HG03342 (cell line): ENCODE measurements around the gene SAP25.
A peak's percentile ranks its signal among the peaks of the same experiment; 100 is the strongest.

Source experiments
- ATAC-seq: cut with Tn5 transposase; IDR thresholded peaks from one replicate; pipeline ENCODE4 v1.9.1; 2021; ENCODE audit warnings: mild to moderate bottlenecking, moderate library complexity; ENCODE audit not compliant: unreplicated experiment

The SAP25 gene

DNA sequence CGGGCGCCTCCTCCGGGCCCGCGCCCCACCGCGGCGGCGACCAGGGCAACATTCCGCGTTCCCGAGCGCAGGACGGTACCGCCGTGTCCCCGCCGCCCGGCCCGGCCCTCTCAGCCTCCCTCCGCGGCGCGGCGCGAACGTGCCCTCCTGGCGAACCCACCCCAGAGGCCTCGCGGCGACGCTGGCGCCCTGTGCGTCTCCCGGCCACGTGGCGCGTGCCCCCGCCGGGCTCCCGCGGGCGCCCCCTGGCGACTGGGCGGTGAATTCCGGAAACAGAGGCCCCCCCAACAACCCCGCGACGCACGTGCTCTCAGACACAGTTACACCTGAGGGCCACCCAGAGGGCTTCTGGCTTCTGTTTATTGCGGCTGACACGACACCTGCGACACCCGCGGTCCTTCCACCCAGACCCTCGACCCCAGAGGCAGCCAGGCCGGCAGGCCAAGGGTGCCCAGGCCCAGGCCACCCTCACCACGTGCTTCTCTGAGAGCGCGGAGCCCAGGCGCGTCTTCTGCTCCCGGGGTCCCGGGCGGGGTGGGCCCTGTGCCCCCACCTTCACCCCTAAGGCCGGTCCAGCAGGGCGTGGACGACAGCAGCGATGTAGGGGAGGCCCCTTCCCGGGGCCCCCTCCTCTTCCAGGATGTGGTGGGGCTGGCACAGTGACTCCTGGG, at the start of gene SAP25:
Gene SAP25 (minus strand): TSS at position 210 of the 671 bp plus-strand sequence. CDS start 158 bp downstream, at position 52.
- no peak for ATAC-seq

GRCh38 chr7:100621554-100621953, 47.9 kb upstream of the SAP25 start:
- ATAC-seq, result no peak

GRCh38 chr7:100620804-100621203, 47.1 kb upstream of the SAP25 start:
- no peak for ATAC-seq

DNA sequence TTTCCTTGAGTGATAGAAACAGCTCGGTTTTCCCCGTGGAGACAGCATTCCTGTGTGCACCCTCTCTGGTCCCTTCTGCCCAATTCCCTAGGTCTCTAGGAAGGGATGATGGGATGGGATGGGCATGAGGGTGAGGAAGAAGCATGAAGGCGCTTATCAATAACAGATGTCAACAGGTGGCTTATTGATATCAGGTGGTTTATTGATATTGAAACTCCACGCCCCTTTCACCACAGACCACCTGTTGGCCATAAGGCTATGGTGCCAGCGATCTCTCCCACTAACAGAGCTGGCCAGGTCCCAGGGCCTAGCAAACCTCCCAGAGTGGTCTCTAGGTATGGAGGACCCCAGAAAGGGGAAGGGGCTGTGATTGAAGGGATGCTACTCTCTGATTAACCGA, 46.5 kb upstream of the SAP25 start:
- ATAC-seq, result no peak

DNA sequence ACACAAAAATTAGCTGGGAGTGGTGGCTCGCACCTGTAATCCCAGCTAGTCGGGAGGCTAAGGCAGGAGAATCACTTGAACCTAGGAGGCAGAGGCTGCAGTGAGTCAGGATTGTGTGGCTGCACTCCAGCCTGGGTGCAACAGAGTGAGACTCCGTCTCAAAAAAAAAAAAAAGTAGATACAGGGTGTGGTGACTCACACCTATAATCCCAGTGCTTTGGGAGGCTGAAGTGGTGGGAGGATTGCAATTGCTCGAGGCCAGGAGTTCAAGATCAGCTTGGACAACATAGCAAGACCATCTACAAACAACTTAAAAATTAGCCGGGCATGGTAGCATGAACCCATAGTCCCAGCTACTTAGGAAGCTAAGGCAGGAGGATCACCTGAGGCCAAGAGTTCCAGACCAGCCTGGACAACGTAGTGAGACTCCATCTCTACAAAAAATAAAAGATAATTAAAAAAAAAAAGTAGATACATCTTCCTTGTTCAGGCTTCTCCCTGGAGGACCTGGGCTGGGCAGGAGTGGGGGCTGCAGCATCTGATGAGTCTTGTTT, 40.7 kb upstream of the SAP25 start:
- no peak for ATAC-seq

DNA sequence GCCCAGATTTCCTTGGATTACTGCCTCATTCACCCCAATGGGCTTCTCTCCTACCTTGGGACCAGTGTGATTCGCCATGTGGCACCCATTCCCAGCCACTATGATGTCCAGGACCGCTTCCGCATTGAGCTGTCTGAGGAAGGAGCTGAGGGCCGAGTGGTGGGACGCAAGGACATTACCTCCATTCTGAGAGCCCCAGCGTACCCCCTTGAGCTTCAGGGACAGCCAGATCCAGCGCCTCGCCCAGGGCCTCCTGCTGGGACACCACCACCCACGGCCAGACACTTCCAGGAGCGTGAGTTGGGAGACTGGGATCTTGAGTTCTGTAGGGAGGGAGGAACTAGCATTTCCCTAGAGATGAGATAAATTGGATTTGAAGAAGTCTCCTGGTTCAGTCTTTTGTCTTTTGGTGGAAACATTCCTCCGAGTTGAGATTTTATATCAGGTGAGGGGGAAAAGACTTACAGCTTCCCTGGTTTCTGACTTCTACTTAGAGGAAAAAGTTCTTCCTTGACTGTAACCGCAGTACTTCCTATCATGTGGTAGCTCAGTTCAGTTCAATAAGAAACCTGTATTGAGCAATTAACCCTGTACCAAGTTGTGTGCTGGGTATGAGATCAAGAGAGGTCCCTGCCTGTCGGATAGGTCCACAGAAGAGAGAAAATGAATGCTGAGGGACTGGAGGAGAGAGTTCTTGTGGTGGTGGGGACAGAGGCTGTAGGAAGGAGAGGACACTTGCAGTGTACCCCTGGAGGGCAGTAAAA, 39.9 kb upstream of the SAP25 start:
- ATAC-seq, result no peak

DNA sequence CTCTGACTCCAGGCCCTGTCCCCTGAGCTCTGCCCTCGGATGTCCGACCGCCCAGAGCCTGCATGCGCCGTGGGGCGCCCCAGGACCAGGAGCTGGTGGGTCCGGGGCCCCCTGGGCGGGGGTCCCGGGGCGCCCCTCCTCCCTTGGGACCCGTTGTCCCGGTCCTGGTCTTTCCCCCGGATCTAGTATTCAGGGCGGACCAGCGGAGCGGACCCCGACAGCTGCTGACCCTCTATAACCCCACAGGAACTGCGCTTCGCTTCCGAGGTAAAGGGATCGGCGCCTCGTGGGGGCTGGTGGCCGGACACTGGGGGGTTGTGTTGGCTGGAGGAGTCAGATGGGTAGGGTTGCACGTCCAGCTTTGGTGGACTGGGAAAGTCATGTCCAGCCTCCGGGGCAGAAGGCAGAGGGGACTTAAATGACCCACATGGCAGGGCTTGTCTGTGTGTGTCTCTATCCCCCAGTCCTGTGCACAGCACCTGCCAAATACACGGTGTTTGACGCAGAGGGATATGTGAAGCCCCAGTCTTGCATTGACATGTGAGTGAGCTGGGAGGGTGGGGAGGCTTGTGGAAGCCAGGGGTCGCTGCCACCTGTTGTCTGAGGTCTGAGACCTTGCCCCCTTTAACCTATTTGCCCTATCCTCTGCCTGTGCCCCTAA, 39.2 kb upstream of the SAP25 start:
- no peak for ATAC-seq

DNA sequence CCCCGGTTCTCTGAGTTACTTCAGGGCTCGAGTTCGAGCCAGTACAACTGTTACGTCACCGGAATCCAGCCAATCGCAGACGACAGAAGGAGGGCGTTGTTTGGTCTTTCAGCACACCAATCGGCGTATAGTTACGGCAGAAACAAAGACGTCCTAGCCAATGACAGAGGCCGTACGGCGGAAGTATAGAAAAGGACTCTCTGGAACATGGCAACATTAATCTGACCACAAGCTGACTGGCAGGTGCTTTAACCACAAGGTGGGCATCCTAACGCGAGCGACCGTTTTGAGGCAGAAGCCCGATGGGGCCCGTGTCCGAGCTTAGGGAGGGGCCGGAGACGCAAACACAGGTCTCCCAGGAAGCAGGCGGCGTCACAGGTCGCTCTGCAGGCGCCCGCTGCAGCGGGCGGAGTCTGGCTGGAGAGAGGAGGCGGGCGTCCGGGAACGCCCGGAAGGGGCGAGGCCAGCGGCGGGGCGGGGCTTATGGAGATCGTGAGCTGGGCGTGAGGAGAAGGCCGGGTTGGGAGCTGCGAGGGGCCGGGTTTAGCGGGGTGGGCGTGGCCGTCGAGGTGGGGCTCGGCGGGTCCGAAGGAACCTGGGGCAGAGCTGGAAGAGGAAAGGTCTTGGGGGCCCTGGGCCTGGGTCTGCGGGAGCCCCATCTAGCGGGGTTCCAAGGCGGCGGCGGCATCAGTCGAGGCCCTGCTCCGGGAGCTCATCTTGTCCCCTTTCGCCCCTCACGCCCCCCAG, 38.5 kb upstream of the SAP25 start, which contains the start of gene MOSPD3:
Gene MOSPD3 (plus strand): TSS at position 558 of the 747 bp plus-strand sequence. CDS start 252 bp downstream, outside the sequence.
- peak; percentile 88 for ATAC-seq

DNA sequence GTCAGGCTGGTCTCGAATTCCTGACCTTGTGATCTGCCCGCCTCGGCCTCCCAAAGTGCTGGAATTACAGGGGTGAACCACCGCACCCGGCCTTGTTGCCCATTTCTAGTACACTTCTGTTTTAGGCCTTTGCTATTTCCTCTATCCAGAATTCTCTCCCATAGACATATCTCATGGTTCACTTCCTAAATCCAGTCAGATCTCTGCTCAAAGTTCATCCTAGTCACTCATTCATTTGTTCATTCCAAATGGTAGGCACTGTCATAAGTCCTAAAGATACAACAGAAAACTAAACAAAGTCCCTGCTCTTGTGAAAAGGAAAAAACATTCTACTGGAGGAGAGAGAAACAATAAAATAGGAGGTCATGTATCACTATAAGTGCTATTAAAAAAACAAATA, 36.3 kb upstream of the SAP25 start:
- ATAC-seq, result no peak

GRCh38 chr7:100607111-100607510, 33.4 kb upstream of the SAP25 start:
- ATAC-seq, result no peak

DNA sequence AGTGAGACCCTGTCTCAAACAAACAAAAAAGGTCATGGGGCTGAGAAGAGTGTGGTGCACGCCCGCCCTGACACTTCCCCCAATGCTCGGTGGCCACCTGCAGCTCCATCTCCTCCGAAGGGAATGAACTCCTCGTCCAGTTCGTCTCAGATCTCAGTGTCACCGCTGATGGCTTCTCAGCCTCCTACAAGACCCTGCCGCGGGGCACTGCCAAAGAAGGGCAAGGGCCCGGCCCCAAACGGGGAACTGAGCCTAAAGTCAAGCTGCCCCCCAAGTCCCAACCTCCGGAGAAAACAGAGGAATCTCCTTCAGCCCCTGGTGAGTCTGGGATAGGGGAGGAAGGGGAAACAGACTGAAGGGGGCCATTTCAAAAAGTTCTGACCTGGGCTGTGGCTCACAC, 32.6 kb upstream of the SAP25 start:
- no peak for ATAC-seq

DNA sequence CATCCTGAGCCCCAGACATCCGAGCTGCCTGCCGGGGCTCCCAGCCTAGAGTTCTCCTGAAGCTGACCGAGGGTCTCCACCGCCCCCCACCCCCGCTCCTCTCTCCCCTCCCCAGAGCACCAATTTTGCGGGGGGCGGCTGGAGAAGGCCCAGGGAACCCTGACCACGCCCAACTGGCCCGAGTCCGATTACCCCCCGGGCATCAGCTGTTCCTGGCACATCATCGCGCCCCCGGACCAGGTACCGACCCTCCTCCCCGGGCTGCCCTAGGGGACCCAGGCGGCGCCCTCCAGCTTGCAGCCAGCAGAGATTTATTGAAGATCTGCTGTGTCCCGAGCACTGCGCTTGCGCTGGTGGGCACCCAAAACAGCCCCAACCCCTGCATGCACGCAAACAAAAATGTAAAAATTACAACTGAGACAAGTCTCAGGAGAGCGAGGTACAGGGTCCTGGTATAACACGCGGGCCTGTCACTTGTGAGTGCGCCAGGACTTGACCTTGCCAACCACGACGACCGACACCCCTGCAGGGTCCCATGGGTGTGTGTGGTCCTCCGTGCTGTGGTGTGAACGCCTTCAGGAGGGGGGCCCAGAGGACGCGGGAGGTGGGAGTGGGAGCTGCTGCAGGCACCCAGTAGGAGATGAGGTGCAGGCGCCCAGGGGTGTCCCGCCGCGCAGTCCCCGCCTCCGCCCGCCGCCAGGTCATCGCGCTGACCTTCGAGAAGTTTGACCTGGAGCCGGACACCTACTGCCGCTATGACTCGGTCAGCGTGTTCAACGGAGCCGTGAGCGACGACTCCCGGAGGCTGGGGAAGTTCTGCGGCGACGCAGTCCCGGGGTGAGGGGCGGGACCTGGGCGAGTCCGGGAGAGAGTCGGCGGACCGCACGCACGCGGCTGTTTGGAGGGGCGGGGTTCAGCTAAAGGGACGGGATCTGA, 31.5 kb upstream of the SAP25 start:
- ATAC-seq, result no peak

DNA sequence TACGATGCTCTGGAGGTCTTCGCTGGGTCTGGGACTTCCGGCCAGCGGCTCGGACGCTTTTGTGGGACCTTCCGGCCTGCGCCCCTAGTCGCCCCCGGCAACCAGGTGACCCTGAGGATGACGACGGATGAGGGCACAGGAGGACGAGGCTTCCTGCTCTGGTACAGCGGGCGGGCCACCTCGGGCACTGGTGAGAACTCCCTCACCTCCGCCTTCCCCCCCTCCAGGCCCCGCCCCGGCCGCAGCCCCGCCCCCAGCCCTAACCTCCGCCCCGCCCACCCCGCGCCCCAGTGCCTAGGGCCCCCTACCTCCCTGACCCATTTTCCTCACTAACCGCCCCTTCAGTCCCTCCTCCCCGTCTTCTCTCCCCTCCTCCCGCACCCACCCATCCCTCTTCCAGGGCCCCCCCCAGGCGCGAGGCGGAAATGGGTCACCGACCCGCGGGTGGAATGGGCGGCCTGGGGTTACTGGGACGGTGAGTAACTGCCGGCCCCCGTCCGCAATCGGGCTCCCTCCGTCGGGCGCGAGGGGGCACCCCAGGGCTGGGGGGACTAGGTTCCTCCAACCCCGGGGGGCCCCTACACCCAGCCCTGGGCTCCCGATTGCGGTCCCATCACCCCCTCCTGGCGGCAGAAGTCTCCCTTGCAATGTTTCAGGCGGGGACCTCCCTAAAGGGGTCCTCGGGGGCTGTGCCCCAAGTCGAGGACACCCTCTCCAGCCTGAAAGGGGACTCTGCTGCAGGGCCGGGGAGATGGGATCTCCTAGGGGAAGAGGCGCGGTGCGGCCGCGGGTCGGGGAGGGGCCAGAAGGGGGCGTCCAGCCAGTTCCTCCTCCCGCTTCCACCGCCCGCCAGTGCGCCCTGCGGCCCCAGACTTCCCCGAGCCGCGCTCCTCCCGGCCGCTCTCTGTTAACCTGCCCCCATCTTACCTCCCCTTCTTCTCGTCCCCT, 30.6 kb upstream of the SAP25 start:
- peak; percentile 51 for ATAC-seq

- ATAC-seq, result peak; percentile 9
Measured at GRCh38 chr7:100603726-100604027, 30.0 kb upstream of the SAP25 start.

DNA sequence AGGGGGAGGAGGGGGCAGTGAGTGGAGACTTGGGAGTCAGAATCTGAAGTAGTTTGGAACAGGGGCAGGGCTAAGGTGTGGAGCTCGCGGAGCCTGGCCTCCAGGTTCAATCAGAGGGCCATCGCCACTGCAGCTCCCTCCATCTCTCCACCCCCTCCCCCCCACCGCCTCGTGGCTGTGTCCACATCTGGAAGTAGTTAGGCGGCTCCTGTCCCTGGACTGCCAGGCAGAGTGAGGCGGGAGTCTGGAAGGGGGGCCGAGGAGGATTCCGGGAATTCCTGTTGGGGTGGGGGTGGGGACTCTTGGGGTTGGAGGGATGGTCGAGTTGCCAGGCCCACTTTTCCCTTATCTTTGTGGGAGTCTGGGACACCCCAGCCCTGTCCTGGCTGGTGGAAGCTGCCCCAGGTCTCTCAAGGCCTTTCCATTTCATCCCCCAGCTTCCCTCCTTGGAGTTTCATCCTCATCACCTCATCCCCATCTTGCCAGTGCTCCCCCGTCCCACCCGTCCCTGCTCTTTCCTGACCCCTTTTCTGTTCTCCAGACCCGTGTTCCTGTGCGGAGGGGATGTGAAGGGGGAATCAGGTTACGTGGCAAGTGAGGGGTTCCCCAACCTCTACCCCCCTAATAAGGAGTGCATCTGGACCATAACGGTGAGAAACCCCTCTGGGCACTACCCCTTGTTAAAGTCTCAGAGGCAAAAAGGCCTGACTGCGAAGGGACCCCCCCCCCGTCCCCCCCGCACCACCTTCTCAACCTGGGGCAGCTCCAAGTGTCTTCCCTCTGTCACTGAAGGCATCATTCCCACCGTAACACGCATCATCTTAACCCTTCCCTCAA, 29.4 kb upstream of the SAP25 start:
- no peak for ATAC-seq

- no peak for ATAC-seq
Measured at GRCh38 chr7:100600730-100601038, 27.0 kb upstream of the SAP25 start.

DNA sequence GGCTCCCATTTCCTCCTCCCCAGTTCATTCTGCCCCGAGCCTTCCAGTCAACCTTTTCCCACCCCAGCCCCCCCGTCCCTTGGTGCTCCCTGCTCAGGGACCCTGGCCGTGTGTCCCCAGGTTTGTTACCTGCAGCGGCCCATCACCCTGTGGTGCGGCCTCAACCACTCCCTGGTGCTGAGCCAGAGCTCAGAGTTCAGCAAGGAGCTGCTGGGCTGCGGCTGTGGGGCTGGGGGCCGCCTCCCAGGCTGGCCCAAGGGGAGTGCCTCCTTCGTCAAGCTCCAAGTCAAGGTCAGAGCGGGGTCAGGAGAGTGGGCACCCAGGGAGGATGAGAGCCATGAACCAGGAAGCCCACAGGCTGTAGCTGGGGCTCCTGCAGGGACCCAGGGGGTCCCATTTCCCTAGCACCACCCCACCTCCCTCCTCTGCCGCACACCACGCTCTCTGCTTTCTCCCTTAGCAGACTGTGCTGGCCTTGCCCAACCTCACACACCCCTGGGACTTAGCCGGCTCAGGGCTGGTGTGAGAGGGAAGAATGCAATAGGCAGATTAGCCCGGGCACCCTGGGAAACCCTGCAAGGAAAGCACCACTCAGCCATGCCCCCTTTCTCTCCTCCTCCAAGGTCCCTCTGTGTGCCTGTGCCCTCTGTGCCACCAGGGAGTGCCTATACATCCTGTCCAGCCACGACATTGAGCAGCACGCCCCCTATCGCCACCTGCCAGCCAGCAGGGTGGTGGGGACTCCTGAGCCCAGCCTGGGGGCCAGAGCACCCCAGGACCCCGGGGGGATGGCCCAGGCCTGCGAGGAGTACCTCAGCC, 26.4 kb upstream of the SAP25 start:
- no peak for ATAC-seq
